ENCODE results near the gene GLCE.

- TF ChIP-seq CTCF (IDR thresholded peaks at IDR 0.05) (no peak; the same call in 1 of the 2 replicates), SIN3A (IDR thresholded peaks at IDR 0.05; ENCODE audit: borderline replicate concordance, insufficient read depth, low read depth, low read length) (no peak), POLR2AphosphoS5 (IDR thresholded peaks at IDR 0.05; ENCODE audit: low read depth, low read length) (no peak)
- TF ChIP-seq, protein P1, sequence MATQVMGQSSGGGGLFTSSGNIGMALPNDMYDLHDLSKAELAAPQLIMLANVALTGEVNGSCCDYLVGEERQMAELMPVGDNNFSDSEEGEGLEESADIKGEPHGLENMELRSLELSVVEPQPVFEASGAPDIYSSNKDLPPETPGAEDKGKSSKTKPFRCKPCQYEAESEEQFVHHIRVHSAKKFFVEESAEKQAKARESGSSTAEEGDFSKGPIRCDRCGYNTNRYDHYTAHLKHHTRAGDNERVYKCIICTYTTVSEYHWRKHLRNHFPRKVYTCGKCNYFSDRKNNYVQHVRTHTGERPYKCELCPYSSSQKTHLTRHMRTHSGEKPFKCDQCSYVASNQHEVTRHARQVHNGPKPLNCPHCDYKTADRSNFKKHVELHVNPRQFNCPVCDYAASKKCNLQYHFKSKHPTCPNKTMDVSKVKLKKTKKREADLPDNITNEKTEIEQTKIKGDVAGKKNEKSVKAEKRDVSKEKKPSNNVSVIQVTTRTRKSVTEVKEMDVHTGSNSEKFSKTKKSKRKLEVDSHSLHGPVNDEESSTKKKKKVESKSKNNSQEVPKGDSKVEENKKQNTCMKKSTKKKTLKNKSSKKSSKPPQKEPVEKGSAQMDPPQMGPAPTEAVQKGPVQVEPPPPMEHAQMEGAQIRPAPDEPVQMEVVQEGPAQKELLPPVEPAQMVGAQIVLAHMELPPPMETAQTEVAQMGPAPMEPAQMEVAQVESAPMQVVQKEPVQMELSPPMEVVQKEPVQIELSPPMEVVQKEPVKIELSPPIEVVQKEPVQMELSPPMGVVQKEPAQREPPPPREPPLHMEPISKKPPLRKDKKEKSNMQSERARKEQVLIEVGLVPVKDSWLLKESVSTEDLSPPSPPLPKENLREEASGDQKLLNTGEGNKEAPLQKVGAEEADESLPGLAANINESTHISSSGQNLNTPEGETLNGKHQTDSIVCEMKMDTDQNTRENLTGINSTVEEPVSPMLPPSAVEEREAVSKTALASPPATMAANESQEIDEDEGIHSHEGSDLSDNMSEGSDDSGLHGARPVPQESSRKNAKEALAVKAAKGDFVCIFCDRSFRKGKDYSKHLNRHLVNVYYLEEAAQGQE (IDR thresholded peaks at IDR 0.05; ENCODE audit: insufficient read depth in 1 of 2, low read depth in 2 of 2, low read length in 1 of 2), result no peak
Measured at GRCh38 chr15:69161878-69162213, 1.4 kb downstream of the GLCE start.
